OCI-LY1 (cell line): ENCODE data around the gene APC2.

Experiments
- CTCF ChIP-seq: fragments of 200-600 bp; sonication (generic), shearing (Covaris generic); IDR thresholded peaks from 2 replicates; pipeline ENCODE4 v1.5.1; 2017; ENCODE audit warnings: mild to moderate bottlenecking, antibody characterized with exemption, low read length, moderate library complexity, mixed read lengths
- EZH2 ChIP-seq: fragments of 200-600 bp; sonication (generic), shearing (Covaris generic); IDR thresholded peaks from 2 replicates; pipeline ENCODE4 v1.8.0; 2017; ENCODE audit warnings: borderline replicate concordance, mixed run types, mild to moderate bottlenecking, antibody characterized with exemption, low read length, moderate library complexity, mixed read lengths

- no peak for TF ChIP-seq CTCF
- no peak for TF ChIP-seq EZH2
Measured at GRCh38 chr19:1421218-1421957, 28.5 kb upstream of the APC2 start.
